ENCODE measurements around the gene PBX1.

GRCh38 chr1:164843743-164844500 lies 284.9 kb downstream of the PBX1 start:
- TF ChIP-seq POLR2AphosphoS5 (IDR thresholded peaks at IDR 0.05): no peak
- TF ChIP-seq POLR2A (IDR thresholded peaks at IDR 0.05): no peak
- TF ChIP-seq CTCF (IDR thresholded peaks at IDR 0.05): no peak
